ENCODE results near the gene GRM1.

GRM1 gene

DNA sequence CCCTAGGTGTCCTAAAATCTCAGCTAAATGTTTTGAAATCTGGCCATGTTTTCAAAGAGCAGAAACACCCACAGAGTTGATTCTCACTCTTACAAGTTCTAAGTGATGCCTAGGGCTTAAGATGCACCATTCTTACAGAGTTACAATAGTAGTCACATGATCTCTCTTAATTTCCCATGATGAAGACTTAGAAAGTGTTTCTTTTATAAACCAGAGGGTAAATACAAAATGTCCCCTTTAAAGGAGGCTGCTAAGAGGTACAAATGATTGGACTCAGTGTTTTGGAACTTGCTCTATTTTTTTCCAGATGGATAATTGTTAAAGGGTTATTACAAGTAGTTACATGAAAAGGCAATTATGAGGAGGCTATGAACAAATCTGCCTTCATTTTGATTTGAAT is 244.6 kb downstream of the GRM1 start:
- no peak for DNase-seq (ENCODE audit: low read depth)

DNA sequence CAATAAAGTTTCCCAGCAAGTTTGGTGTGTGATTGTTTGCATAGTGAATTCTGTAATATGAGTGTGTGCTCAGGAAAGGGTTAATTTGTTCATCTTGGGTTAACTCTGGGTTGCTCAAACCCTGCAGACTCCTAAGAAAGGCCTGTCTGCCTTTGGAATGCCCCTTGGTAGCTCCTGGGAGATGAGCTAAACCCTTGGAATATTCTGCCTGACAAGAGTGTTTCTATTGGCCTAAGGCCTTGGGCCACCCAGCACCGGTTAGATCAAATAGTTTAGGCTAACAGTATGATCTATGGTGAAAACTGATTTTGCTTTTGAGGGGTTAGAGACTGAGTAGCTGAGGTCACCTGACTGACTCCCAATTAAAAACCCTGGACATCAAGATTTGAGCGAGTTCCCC is 248.3 kb downstream of the GRM1 start:
- no peak for DNase-seq (ENCODE audit: low read depth)

DNA sequence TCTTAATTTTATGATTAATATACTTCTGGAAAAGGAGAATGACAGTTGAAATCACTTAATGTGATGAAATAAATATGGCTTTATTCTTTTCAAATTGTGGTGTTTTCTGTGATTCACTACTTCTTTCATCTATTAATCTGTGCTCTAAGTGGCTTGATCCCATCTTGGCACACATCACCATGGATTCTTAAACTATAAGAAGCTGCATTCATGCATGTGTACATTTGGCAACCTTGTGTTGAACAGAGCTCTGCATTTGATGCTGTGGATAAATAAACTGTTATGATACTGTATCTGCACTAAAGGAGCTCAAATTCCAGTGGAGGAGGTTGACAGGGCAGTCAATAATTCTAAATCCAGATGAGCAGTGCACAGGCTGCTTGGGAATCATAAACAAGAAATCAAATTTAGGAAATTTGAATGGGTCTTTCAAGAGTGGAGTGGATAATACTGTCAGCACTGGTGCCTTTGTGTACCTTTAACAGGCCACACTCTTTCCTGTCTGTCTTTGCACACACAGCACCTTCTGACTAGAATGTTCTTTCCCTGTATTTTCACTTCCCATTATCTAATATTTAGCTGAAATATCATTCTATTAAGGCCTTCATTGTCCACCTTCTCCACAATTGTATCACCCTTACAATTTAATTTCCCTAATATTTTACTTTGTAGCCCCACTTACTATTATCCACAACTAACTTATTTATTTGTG is 252.9 kb downstream of the GRM1 start:
- no peak for DNase-seq (ENCODE audit: low read depth)

DNA sequence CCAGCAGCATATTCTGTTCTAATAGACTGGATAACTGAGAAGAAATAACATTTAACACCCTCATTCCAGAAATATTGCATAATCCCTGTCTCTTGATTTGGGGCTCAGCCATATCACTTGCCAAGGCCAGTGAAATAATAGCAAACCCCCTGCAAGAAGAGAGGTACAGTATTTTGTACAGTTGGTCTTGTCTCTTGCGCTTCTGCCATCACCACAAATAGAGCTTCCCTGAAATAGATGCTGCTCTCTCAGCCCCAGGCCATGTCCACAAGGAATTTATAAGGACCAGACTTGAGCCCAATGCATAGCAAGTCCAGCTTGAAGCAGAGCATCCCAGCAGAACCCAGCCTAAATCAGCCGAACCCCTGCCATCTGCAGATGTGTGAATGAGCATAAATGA is 254.0 kb downstream of the GRM1 start:
- no peak for DNase-seq (ENCODE audit: low read depth)

- DNase-seq (ENCODE audit: low read depth): no peak
Observed at GRCh38 chr6:146284311-146284710, 255.4 kb downstream of the GRM1 start.

DNA sequence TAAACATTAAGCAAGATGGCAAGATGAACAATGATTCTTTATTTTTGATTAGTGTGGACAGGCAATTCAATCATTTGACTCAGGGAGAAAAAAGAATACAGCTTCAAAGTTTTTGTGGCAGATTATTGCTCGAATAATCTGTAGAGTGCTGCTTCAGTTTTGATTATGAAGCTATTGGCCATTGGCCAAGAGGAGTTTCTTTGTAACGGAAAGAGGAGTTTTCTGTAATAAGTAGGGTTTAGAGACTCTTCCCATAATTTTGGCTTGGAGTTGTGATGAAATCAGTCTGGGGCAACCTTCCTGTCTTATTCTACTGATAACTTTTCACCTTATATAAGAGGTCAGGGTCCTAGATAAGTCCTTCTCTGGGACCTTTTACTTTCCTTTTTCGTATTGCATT is 258.1 kb downstream of the GRM1 start:
- DNase-seq (ENCODE audit: low read depth): no peak

DNA sequence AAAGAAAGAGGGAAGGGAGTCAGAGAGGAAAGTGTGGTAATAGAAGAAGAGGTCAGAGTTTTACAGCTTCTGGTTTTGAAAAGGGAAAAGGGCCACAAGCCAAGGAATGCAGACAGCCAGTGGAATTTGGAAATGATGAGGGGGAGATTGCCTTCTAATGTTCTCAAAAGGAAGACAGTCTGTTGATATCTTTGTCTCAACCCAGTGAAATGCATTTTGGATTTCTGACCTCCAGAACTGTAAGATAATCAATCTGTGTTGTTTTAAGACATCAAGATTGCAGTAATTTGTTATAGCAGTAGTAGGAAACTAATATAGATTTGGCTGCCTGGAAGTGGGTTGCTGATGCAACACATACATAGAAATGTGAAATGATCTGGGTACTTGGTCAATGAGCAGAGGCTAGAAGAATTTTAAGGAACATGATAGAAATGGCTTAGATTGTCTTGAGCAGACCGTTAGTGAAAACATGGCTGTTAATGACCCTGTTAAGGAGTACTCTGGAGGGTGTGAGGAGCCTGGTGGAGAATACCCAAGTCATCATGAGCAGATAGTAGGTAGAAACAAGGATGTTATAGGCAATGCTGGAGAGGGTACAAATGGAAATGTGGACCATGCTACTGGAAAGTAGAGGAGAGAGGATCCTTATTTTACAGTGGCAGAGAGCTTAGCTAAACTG is 259.0 kb downstream of the GRM1 start:
- DNase-seq (ENCODE audit: low read depth): no peak

GRCh38 chr6:146289816-146290588 is 261.1 kb downstream of the GRM1 start:
- no peak for DNase-seq (ENCODE audit: low read depth)

- no peak for DNase-seq (ENCODE audit: low read depth)
Observed at GRCh38 chr6:146290589-146290901, 261.7 kb downstream of the GRM1 start.

DNA sequence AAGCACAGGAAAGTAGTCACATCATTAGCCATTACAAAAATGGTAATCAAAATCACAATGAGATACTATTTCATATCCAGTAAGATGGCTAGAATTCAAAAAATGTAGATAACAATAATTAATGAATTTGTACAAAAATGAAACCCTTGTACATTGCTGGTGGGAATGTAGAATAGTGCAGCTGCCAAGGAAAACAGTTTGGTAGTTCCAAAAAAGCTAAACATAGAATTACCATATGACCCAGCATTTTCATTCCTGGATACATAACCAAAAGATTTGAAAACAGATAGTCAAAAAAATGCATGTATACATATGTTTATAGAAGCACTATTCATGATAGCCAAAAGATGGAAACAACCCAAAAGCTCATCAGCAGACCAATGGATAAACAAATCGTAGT is 263.6 kb downstream of the GRM1 start:
- DNase-seq (ENCODE audit: low read depth): no peak

- DNase-seq (ENCODE audit: low read depth): no peak
Observed at GRCh38 chr6:146295695-146296094, 266.8 kb downstream of the GRM1 start.

DNA sequence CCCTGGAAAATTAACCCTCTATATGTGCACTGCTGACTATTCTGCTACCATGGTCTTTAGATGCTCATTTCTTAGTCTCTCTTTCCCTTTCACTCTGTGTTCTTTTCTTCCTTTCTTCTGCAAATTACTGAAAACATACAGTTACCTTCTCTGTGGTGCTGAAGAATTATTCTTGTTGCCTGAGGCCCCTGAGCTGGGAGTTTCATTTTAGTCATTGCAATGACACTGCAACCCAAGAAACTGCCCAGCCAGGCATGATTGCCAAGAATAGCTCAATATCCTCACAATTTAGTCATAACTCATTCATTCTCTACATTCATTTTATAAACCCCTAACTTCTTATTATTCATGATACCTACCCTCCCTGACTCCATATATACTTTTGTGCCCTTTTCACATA is 269.0 kb downstream of the GRM1 start:
- no peak for DNase-seq (ENCODE audit: low read depth)

DNA sequence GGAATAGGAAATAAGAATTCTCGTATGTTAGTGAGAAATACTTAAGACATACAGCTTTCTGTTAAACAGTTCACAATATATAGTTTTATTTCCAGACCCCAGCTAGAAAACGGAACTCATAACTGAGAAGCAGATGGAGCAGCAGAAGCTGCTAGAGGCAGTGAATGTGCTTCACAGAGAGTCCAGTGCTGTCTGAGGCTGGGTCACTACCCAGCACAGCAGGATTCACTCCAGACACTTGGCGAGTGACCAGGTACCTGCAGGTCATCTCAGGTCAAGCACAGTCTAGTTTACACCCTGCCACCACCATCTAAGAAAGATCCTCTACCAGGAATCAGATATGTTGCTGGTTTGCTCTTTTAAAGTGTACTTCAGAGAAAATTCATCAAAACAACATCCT is 271.7 kb downstream of the GRM1 start:
- DNase-seq (ENCODE audit: low read depth): no peak

GRCh38 chr6:146301764-146302163 is 272.9 kb downstream of the GRM1 start:
- DNase-seq (ENCODE audit: low read depth): no peak

DNA sequence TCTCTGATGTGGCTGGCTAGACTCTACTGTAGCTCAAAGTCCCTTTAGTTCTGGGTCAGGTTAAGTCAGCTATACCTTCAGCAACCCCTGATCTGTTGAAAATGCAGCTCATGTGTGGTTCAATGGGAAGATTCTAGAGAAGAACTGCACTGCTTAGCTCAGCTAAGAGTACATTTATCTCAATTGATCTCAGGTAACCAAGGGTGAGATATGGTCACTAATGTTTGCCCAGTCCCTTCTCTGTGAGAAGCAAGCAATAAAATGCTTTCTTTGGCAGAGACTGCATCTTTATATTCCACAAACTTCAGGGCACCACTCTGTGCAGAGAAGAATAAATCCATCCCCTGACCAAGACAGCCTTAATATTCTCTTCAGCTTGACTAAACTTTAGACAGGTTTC is 274.1 kb downstream of the GRM1 start:
- no peak for DNase-seq (ENCODE audit: low read depth)

GRCh38 chr6:146304181-146304580 is 275.3 kb downstream of the GRM1 start:
- no peak for DNase-seq (ENCODE audit: low read depth)

- no peak for DNase-seq (ENCODE audit: low read depth)
Observed at GRCh38 chr6:146305092-146305491, 276.2 kb downstream of the GRM1 start.

DNA sequence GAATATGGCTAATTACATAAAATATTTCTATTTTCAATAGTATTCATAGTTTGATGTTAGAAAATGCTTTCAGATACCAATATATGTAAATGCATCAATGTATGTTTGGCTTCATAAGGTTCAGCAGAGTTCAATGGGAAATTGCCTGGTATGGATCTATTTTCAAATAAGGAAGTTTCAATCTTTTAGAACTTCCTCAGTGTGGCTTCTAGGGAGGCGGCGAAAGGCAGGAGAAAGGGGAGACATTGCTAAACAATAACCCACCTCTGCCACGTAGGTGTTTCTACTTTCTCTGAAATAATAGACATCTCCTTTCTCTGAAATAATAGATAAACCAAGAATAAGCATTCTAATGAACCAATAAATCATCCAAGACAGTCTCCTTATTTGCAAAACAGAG is 277.1 kb downstream of the GRM1 start:
- no peak for DNase-seq (ENCODE audit: low read depth)

DNA sequence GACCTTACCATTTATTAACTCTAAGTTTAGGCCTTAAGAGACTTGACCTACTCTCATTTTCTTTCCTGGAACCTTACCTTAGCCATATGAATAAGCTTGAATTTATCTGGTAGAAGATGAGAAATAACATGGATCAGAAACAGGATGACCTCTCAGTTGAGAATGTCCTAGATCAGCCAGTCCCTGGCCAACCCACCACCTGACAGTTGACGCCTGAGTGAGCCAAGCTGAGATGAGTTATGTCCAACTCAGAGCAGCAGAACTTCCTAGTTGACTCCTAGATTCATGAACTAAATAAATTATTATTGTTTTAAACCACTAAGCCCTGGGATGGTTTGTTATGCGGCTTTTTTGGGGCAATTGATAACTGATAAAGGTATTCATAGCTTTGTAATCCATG is 281.8 kb downstream of the GRM1 start:
- no peak for DNase-seq (ENCODE audit: low read depth)

DNA sequence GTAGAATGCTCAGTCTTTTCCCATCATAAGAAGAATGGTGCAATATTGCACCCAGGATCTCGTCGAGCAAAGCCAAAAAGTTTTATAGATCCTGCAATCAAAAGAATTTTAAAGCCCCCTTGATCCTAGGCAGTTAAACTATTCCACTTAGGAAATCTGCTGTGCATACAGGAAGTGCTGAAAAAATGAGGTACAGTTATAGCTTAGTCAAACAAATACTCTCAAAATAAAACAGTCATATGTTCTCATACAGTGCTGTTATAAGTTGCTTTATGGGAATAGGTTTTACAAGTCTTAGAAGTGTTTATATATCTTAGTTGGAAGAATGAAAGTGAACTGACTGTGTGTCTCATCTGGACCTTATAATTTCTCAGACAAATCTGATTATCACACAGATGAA is 282.2 kb downstream of the GRM1 start:
- no peak for DNase-seq (ENCODE audit: low read depth)

GRCh38 chr6:146312608-146313007 is 283.7 kb downstream of the GRM1 start:
- DNase-seq (ENCODE audit: low read depth): no peak

- no peak for DNase-seq (ENCODE audit: low read depth)
Observed at GRCh38 chr6:146315381-146316174, 286.7 kb downstream of the GRM1 start.

DNA sequence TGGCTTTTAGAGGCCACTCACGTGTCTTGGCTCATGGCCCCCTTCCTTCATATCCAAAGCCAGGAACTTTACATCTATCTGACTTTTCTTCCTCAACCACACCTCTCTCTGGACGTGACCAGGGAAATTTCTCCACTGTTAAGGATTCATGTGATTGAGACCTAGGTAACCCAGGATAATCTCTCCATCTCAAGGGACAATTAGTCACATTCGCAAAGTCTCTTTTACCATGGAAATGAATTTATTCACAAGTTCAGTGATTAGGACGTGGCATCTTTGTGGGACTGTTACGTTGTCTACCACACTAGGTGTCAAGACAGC is 287.3 kb downstream of the GRM1 start:
- no peak for DNase-seq (ENCODE audit: low read depth)
